Neural cell (in vitro differentiated cells): ENCODE results near the gene GAS1. TPM values are rescaled to one million over a fixed set of nuclear protein-coding genes. Genes with fewer than 3 reads are reported as not detected.

ENCODE experiments used
- H2AFZ ChIP-seq: fragments of 200-600, 300-800 bp; sonication (generic), shearing (Covaris generic); 2 replicates; pipeline ENCODE4 v1.6.0; 2014; ENCODE audit warnings: low read depth, mild to moderate bottlenecking, antibody characterized with exemption, low read length, moderate library complexity
- H3F3A ChIP-seq: fragments of 200-600 bp; shearing (Covaris generic); 2 replicates; pipeline ENCODE4 v1.6.1; 2016; ENCODE audit warnings: mild to moderate bottlenecking, moderate library complexity, mixed read lengths, antibody characterized with exemption, low read length; ENCODE audit not compliant: insufficient read depth, poor library complexity, severe bottlenecking
- H3K27ac ChIP-seq: fragments of 200-600, 300-800 bp; sonication (generic), shearing (Covaris generic); 2 replicates; pipeline ENCODE4 v1.5.1; 2014; ENCODE audit warnings: mild to moderate bottlenecking, low read length, moderate library complexity
- H3K27me3 ChIP-seq: fragments of 300-800, 200-600 bp; sonication (generic), shearing (Covaris generic); 2 replicates; pipeline ENCODE4 v1.6.0; 2014; ENCODE audit warnings: mild to moderate bottlenecking, low read depth, low read length, moderate library complexity; ENCODE audit not compliant: insufficient read depth
- H3K36me3 ChIP-seq: fragments of 300-800, 200-600 bp; sonication (generic), shearing (Covaris generic); 2 replicates; pipeline ENCODE4 v1.5.1; 2014; ENCODE audit warnings: mild to moderate bottlenecking, antibody characterized with exemption, low read length, moderate library complexity; ENCODE audit not compliant: insufficient read depth
- H3K4me2 ChIP-seq: fragments of 300-800, 200-600 bp; sonication (generic), shearing (Covaris generic); 2 replicates; pipeline ENCODE4 v1.6.0; 2014; ENCODE audit warnings: mild to moderate bottlenecking, low read length
- H3K4me3 ChIP-seq: fragments of 300-800, 200-600 bp; sonication (generic), shearing (Covaris generic); 2 replicates; pipeline ENCODE4 v1.5.1; 2014; ENCODE audit warnings: mild to moderate bottlenecking, low read length, moderate library complexity
- H3K79me2 ChIP-seq: fragments of 200-600 bp; shearing (Covaris generic); replicated peaks from 2 replicates; pipeline ENCODE4 v1.6.0; 2014; ENCODE audit warnings: mild to moderate bottlenecking, low read length, moderate library complexity; ENCODE audit not compliant: insufficient read depth
- H3K9ac ChIP-seq: fragments of 300-800, 200-600 bp; sonication (generic), shearing (Covaris generic); 2 replicates; pipeline ENCODE4 v1.6.1; 2016; ENCODE audit warnings: mild to moderate bottlenecking, low read length, mixed read lengths
- H3K9me2 ChIP-seq: fragments of 200-600 bp; shearing (Covaris generic); 2 replicates; pipeline ENCODE4 v1.6.1; 2016; ENCODE audit warnings: mild to moderate bottlenecking, low read length, mixed read lengths; ENCODE audit not compliant: insufficient read depth
- H3K9me3 ChIP-seq: fragments of 200-600, 300-800 bp; sonication (generic), shearing (Covaris generic); 2 replicates; pipeline ENCODE4 v1.6.1; 2016; ENCODE audit warnings: mild to moderate bottlenecking, mixed run types, low read length, moderate library complexity, mixed read lengths
- H4K20me1 ChIP-seq: fragments of 200-600 bp; shearing (Covaris generic); 2 replicates; pipeline ENCODE4 v1.6.1; 2016; ENCODE audit warnings: mild to moderate bottlenecking, mixed run types; ENCODE audit not compliant: insufficient read depth
- CTCF ChIP-seq: fragments of 450-650 bp; IDR thresholded peaks from 2 replicates; pipeline ENCODE4 v1.5.1; 2014; ENCODE audit warnings: antibody characterized with exemption, mild to moderate bottlenecking, moderate library complexity; ENCODE audit not compliant: poor library complexity, severe bottlenecking
- EP300 ChIP-seq: fragments of 450-650 bp; conservative IDR thresholded peaks from 2 replicates; pipeline ENCODE4 v1.6.1; 2014; ENCODE audit warnings: antibody characterized with exemption, mild to moderate bottlenecking, moderate library complexity; ENCODE audit not compliant: poor library complexity, severe bottlenecking
- EZH2 ChIP-seq: fragments of 200-600, 300-800 bp; shearing (Covaris generic), sonication (generic); IDR thresholded peaks from 2 replicates; pipeline ENCODE4 v1.6.1; 2014; ENCODE audit warnings: antibody characterized with exemption, low read length, borderline replicate concordance, mild to moderate bottlenecking; ENCODE audit not compliant: insufficient read depth, poor library complexity, severe bottlenecking
- MXI1 ChIP-seq: fragments of 450-650 bp; conservative IDR thresholded peaks from 2 replicates; pipeline ENCODE4 v1.6.1; 2014; ENCODE audit warnings: antibody characterized with exemption, mild to moderate bottlenecking; ENCODE audit not compliant: poor library complexity, severe bottlenecking
- POLR2AphosphoS5 ChIP-seq: IDR thresholded peaks from 2 replicates; pipeline ENCODE4 v1.6.1; 2012
- RAD21 ChIP-seq: fragments of 450-650 bp; conservative IDR thresholded peaks from 2 replicates; pipeline ENCODE4 v1.6.1; 2014; ENCODE audit warnings: antibody characterized with exemption, mild to moderate bottlenecking, moderate library complexity
- REST ChIP-seq: IDR thresholded peaks from 2 replicates; pipeline ENCODE4 v1.6.1; 2012; ENCODE audit warnings: borderline replicate concordance
- SMC3 ChIP-seq: fragments of 450-650 bp; conservative IDR thresholded peaks from 2 replicates; pipeline ENCODE4 v1.6.1; 2014; ENCODE audit warnings: antibody characterized with exemption, mild to moderate bottlenecking, moderate library complexity; ENCODE audit not compliant: poor library complexity
- TAF1 ChIP-seq: IDR thresholded peaks from 2 replicates; pipeline ENCODE4 v1.6.1; 2012; ENCODE audit warnings: low read depth
- polyA plus RNA-seq: library from polyadenylated mRNA; depleted of rRNA; stranded (reverse); fragments of >200 nt; gene quantifications from 2 replicates; pipeline ENCODE4 v1.2.3, GENCODE V29; 2014

GAS1 gene
- polyA plus RNA-seq, 1 donor from 2014 or later, result 1.4 TPM

- Histone ChIP-seq H3K9me3 (no peaks in the 10 kb centered on the region), H3K79me2 (no peaks in the 10 kb centered on the region), H3K27me3 (no peaks in the 10 kb centered on the region), H3K4me3 (no peak overlapping the region), H3F3A (no peaks in the 10 kb centered on the region), H3K27ac (no peak overlapping the region), H3K9me2 (no peaks in the 10 kb centered on the region), H4K20me1 (no peaks in the 10 kb centered on the region), H3K4me2 (no peak overlapping the region), H2AFZ (no peak overlapping the region), H3K36me3 (no peaks in the 10 kb centered on the region), H3K9ac (no peak overlapping the region)
- TF ChIP-seq CTCF, result no peak
- no peak for TF ChIP-seq MXI1
- no peak for TF ChIP-seq SMC3
- no peak for TF ChIP-seq TAF1
- TF ChIP-seq EZH2, result no peak
- no peak for TF ChIP-seq EP300
- TF ChIP-seq REST, result no peak
- TF ChIP-seq POLR2AphosphoS5, result no peak
- TF ChIP-seq RAD21, result no peak
Measured at GRCh38 chr9:86991077-86991476, 43.8 kb upstream of the GAS1 start.

- no peak overlapping the region for H3K27ac ChIP-seq
- no peak for TF ChIP-seq MXI1
- TF ChIP-seq EZH2, result no peak
- no peak for TF ChIP-seq RAD21
- TF ChIP-seq POLR2AphosphoS5, result no peak
- TF ChIP-seq REST, result no peak
- TF ChIP-seq SMC3, result no peak
- no peak for TF ChIP-seq EP300
- no peak for TF ChIP-seq TAF1
- TF ChIP-seq CTCF, result no peak
- no peak overlapping the region for H3K4me3 ChIP-seq
- no peak overlapping the region for H2AFZ ChIP-seq
- H3F3A ChIP-seq, result no peaks in the 10 kb centered on the region
- H4K20me1 ChIP-seq, result no peaks in the 10 kb centered on the region
- no peaks in the 10 kb centered on the region for H3K9me2 ChIP-seq
- no peak overlapping the region for H3K4me2 ChIP-seq
- H3K36me3 ChIP-seq, result no peaks in the 10 kb centered on the region
- H3K27me3 ChIP-seq, result no peaks in the 10 kb centered on the region
- H3K9me3 ChIP-seq, result no peaks in the 10 kb centered on the region
- no peaks in the 10 kb centered on the region for H3K79me2 ChIP-seq
- H3K9ac ChIP-seq, result no peak overlapping the region
Measured at GRCh38 chr9:86990290-86990689, 43.0 kb upstream of the GAS1 start.
